Epithelial cell of esophagus (primary cell): ENCODE measurements around the gene UGGT2.

ENCODE experiments used
- DNase-seq: peaks from one replicate; pipeline ENCODE4 v3.0.0; 2010; ENCODE audit warnings: low read depth
- H3K4me3 ChIP-seq: 2 replicates; pipeline ENCODE4 v1.5.1; 2011; ENCODE audit warnings: mild to moderate bottlenecking, low read length, control low read depth
- TF ChIP-seq, protein P1 (sequence below): IDR thresholded peaks from 2 replicates; pipeline ENCODE4 v1.5.1; 2011; ENCODE audit warnings: low read depth, mild to moderate bottlenecking, low read length, control low read depth, inconsistent platforms; ENCODE audit not compliant: insufficient read depth; ENCODE audit errors: missing control alignments

The UGGT2 gene

DNA sequence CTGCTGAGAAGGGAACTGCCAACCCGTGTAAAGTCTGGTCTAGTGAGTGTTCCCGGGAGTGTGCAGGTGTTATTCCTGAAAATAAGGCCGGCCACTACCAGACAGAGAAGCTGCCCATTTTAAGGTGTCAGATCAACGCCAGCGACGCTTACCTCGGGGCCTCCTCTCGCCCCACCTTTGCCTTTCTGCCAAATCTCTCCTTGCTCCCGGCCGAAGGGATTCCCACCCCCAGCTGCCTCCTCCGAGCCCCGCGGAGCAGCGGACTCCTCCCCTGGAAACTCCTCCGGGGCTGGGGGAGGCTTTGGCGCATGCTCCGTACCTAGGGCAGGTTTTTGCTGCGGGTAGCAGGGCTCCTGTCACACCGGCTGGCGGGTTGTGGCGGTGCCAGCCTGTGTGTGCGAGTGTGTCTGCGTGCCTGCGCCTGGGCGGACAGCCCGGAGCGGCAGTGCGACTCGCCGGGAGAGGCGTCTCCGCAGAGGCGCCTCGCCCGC, 36.6 kb upstream of the UGGT2 start, which contains the start of gene HS6ST3:
TSS of gene HS6ST3 (plus strand) at position 359 of the 491 bp plus-strand sequence.
- peak within 1 kb of the TSS; percentile 42 for H3K4me3 ChIP-seq
- TF ChIP-seq, protein P1, sequence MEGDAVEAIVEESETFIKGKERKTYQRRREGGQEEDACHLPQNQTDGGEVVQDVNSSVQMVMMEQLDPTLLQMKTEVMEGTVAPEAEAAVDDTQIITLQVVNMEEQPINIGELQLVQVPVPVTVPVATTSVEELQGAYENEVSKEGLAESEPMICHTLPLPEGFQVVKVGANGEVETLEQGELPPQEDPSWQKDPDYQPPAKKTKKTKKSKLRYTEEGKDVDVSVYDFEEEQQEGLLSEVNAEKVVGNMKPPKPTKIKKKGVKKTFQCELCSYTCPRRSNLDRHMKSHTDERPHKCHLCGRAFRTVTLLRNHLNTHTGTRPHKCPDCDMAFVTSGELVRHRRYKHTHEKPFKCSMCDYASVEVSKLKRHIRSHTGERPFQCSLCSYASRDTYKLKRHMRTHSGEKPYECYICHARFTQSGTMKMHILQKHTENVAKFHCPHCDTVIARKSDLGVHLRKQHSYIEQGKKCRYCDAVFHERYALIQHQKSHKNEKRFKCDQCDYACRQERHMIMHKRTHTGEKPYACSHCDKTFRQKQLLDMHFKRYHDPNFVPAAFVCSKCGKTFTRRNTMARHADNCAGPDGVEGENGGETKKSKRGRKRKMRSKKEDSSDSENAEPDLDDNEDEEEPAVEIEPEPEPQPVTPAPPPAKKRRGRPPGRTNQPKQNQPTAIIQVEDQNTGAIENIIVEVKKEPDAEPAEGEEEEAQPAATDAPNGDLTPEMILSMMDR, result no peak
- peak; percentile 33 for DNase-seq

DNA sequence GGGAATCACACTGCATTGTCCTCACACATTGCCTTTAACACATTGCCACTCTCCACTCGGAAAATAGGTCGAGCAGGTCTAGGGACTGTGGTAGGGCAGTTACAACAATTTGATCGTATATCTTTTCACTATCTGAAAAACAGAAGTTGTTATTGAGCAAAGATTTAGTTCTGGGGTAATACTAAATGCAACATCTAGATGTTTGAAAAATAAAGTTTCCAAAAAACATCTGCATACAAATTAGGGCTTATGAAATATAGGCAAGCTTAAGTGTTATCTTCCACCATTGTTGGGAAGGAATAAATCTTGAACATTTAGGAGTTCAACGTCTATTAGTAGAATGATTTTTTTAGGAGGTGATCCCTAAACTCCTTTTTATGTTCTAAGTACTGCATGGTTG, 35.9 kb upstream of the UGGT2 start:
- no peak overlapping the region for H3K4me3 ChIP-seq
- TF ChIP-seq, protein P1, result no peak
- no peak for DNase-seq

DNA sequence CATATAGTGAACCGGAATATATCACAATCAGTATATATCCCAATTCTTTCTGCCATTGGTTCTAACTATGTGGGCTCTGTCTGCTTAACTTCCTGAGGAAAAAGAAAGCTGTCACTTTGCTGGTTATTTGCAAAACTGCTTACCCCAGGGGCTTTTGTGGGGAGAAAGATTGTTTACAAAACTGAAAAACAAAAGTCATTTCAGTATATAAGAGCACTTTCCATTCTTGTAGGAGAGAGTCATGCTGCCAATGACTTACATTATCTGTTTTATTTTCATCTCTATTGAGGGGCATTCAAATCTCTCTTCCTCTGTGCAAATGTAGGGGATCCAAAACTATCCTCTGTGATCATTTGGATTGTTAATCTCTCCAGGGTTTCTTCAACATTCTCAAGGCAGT, 33.5 kb upstream of the UGGT2 start:
- no peak for DNase-seq
- H3K4me3 ChIP-seq, result no peak overlapping the region
- TF ChIP-seq, protein P1, result no peak

DNA sequence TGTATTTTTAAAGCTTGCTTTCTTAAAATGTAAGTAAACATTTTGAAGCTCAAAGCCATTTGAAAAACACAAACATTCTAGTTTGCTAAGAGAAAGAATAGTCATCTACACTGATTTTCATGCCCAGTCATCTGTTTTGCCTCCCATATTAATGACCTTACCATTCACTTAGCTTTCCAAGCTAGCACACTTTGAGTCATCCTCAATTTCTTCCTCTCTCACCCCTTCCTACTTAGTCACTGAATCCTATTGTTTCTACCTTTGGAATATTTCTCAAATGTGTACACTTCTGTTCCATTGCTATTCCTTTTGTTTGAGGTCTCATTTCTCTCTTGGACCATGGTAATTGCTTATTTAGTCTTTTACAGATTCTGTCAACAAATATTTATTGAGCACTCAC, 29.4 kb upstream of the UGGT2 start:
- TF ChIP-seq, protein P1, result no peak
- no peak overlapping the region for H3K4me3 ChIP-seq
- DNase-seq, result peak; percentile 72

DNA sequence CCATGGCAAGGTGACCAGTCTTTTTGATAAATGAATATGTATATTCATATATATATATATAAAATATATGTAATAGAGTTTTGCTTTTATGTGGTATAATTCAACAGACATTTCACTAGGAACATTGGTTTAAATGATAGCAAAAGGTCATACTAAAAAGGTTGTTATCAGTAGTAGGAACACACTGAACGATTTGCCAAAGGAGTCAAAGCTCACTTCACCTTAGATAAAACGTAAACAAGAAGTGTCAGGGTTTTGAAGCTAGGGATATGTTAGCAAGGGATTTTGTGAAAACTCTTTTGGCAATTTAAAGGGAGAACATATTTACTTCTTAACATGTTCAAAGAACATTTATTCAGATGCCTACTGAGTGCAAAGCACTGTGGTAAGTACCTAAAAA, 28.7 kb upstream of the UGGT2 start:
- no peak for DNase-seq
- TF ChIP-seq, protein P1, result no peak
- no peak overlapping the region for H3K4me3 ChIP-seq

DNA sequence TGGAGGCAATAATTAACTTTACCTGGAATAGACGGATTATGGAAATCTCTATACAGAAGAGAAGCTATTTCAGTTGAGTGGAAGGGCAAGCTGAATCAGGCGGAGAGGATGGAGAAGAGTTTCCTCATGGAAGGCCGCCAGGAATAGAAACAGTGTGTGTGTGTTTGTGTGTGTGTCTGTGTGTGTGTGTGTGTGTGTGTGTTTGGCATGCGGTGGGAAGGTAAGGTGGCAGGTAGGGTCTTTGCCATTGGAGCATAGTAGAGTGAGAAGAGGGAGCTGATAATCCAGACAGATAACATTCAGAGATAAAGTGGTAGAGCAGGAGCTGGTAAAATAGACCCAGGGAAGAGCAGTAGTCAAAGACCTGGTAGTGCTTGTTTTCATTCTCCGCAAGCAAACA, 27.5 kb upstream of the UGGT2 start:
- H3K4me3 ChIP-seq, result no peak overlapping the region
- no peak for DNase-seq
- TF ChIP-seq, protein P1, result no peak

DNA sequence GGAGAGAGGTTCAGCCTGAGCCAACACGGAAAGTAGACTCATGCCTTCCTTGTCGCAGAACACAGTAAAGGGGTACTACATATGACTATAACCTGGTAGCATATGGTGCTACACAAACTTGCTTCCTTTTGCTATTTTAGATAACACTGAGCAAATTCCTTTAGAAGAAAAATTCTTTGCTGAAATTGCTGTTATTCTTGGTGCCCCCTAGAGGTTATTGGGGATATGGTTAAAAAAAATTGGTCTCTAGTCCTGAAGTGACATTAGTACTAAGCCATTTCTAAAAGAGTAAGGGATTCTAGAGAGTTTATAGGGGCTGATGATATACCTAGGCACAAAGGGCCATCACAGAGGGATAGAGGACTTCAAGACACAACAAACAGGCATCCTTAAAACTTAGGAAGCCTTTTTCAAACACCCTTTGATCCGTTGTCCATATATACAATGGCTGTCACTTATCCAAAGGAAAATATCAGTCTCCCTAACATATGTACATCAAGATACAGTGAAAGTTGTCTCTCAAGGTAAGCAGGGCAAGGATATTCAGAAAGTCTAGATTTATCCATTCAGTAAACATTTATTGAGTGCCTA, 22.8 kb upstream of the UGGT2 start:
- DNase-seq, result peak; percentile 28
- H3K4me3 ChIP-seq, result no peak overlapping the region
- TF ChIP-seq, protein P1, result peak; percentile 52
